ENCODE results near the gene TLE2.

The TLE2 gene

DNA sequence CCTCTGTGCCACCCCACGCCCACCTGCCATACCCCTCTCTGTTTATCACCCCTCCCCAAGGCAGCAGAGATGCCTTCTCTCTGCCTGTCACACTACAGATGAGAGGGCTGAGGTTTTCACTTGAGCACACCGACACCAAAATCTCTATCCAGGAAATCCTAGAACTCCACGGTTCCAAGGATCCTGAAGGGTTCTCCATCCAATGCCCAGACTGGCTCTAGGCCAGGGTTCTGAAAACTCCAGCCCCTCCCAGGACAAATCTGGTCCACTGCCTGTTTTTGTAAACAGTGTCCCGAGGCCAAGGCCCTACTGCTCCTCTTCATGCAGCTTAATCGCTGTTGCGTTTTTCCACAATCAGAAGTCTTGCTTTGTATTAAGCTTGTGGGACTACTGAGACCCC is 20.1 kb downstream of the TLE2 start:
- H3K27me3 ChIP-seq (ENCODE audit: insufficient read depth, low read depth) = peaks cover 85% of the 10 kb centered on the region
- TF ChIP-seq, protein P1, sequence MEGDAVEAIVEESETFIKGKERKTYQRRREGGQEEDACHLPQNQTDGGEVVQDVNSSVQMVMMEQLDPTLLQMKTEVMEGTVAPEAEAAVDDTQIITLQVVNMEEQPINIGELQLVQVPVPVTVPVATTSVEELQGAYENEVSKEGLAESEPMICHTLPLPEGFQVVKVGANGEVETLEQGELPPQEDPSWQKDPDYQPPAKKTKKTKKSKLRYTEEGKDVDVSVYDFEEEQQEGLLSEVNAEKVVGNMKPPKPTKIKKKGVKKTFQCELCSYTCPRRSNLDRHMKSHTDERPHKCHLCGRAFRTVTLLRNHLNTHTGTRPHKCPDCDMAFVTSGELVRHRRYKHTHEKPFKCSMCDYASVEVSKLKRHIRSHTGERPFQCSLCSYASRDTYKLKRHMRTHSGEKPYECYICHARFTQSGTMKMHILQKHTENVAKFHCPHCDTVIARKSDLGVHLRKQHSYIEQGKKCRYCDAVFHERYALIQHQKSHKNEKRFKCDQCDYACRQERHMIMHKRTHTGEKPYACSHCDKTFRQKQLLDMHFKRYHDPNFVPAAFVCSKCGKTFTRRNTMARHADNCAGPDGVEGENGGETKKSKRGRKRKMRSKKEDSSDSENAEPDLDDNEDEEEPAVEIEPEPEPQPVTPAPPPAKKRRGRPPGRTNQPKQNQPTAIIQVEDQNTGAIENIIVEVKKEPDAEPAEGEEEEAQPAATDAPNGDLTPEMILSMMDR (conservative IDR thresholded peaks at IDR 0.05; ENCODE audit: low read depth, low read length) = no peak
- no peaks in the 10 kb centered on the region for H4K20me1 ChIP-seq (ENCODE audit: insufficient read depth)
- no peaks in the 10 kb centered on the region for H3K79me2 ChIP-seq (ENCODE audit: insufficient read depth, low read depth)
- H3K4me2 ChIP-seq = no peak overlapping the region
- H3K4me3 ChIP-seq (IDR thresholded peaks at IDR 0.05; ENCODE audit: insufficient read depth, low read depth, low read length) = no peak overlapping the region
- peaks cover 7% of the 10 kb centered on the region for H3K4me1 ChIP-seq (ENCODE audit: low read depth, poor library complexity, severe bottlenecking)
- H3K27ac ChIP-seq = no peak overlapping the region
- H3K9ac ChIP-seq = no peak overlapping the region
- no peak overlapping the region for H2AFZ ChIP-seq (ENCODE audit: low read depth)
- no peaks in the 10 kb centered on the region for H3K36me3 ChIP-seq (ENCODE audit: insufficient read depth)

DNA sequence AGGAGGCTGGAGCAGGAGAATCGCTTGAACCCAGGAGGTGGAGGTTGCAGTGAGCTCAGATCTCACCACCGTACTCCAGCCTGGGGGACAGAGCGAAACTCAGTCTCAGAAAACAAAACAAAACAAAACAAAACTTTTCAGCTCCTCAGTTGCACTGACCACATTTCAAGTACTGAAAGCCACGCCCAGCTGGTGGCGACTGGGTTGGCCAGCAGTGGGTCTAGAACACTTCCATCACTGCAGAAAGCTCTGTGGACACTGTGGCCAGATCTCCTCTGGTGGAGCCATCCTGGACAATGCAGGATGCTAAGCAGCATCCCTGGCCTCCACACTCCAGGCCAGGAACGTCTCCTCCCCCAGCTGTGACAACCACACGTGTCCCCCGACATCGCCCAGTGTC is 21.1 kb downstream of the TLE2 start:
- Histone ChIP-seq H2AFZ (ENCODE audit: low read depth) (no peak overlapping the region), H3K4me2 (no peak overlapping the region), H3K79me2 (ENCODE audit: insufficient read depth, low read depth) (no peaks in the 10 kb centered on the region), H3K27ac (no peak overlapping the region), H3K4me3 (IDR thresholded peaks at IDR 0.05; ENCODE audit: insufficient read depth, low read depth, low read length) (no peak overlapping the region), H3K4me1 (ENCODE audit: low read depth, poor library complexity, severe bottlenecking) (peaks cover 7% of the 10 kb centered on the region), H3K27me3 (ENCODE audit: insufficient read depth, low read depth) (peaks cover 85% of the 10 kb centered on the region), H4K20me1 (ENCODE audit: insufficient read depth) (no peaks in the 10 kb centered on the region), H3K36me3 (ENCODE audit: insufficient read depth) (no peaks in the 10 kb centered on the region), H3K9ac (no peak overlapping the region)
- TF ChIP-seq, protein P1 (conservative IDR thresholded peaks at IDR 0.05; ENCODE audit: low read depth, low read length) = no peak

DNA sequence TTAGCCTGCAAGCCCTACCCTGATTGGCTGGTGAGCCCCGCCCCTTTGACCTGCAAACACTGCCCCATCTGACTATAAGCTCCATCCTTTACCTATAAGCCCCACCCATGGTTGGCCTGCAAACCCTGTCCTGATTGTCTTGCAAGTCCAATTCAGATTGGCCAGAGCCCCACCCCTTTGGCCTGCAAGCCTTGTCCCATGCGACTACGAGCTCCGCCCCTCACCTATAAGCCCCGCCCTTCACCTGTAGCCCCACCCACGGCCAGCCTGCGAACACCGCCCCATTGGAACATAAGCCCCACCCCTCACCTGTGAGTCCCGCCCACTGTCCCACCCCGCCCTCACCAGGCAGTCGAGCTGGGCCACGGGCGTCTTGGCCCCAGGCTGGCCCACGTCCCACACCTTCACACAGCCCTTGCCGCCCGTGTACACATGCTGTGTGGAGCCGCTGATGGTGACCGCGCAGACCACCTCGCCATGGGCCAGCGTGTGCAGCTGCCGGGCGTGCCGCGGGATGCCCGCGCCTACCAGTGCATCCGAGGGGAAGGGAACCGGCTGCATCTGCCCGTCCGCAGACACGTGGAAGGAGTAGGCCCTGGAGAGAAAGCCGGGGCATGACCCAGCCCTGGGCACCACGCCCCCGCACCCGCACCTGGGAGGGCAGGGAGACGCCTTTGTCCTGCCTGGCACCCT is 22.9 kb downstream of the TLE2 start:
- no peak overlapping the region for H3K4me3 ChIP-seq (IDR thresholded peaks at IDR 0.05; ENCODE audit: insufficient read depth, low read depth, low read length)
- no peaks in the 10 kb centered on the region for H4K20me1 ChIP-seq (ENCODE audit: insufficient read depth)
- no peaks in the 10 kb centered on the region for H3K79me2 ChIP-seq (ENCODE audit: insufficient read depth, low read depth)
- H3K9ac ChIP-seq = no peak overlapping the region
- TF ChIP-seq, protein P1 (conservative IDR thresholded peaks at IDR 0.05; ENCODE audit: low read depth, low read length) = no peak
- H3K4me2 ChIP-seq = no peak overlapping the region
- no peak overlapping the region for H3K27ac ChIP-seq
- no peak overlapping the region for H2AFZ ChIP-seq (ENCODE audit: low read depth)
- H3K4me1 ChIP-seq (ENCODE audit: low read depth, poor library complexity, severe bottlenecking) = peaks cover 7% of the 10 kb centered on the region
- H3K27me3 ChIP-seq (ENCODE audit: insufficient read depth, low read depth) = peaks cover 80% of the 10 kb centered on the region
- H3K36me3 ChIP-seq (ENCODE audit: insufficient read depth) = no peaks in the 10 kb centered on the region

DNA sequence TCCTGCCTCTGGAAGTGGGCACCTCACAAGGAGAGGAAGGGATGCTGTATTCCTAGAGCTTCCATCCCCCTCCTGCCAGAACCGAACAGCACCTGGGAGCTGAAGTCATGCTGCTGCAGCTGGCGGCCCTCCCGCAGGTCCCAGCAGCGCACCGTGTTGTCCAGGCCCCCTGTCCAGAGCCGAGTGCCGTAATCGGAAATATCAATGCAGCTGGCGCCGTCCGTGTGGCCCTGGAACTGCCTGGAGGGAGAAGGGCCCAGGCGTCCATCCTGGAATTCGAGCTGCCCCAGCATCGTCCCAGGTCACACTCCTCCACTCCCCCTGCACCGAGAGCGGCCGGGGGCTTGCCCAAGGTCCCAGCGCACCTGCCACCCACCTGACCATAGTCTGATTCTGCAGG is 23.7 kb downstream of the TLE2 start:
- no peaks in the 10 kb centered on the region for H3K79me2 ChIP-seq (ENCODE audit: insufficient read depth, low read depth)
- H3K9ac ChIP-seq = no peak overlapping the region
- TF ChIP-seq, protein P1 (conservative IDR thresholded peaks at IDR 0.05; ENCODE audit: low read depth, low read length) = no peak

More for the DNA sequence above, 23.7 kb downstream of the TLE2 start:
- peaks cover 7% of the 10 kb centered on the region for H3K4me1 ChIP-seq (ENCODE audit: low read depth, poor library complexity, severe bottlenecking)
- no peaks in the 10 kb centered on the region for H3K36me3 ChIP-seq (ENCODE audit: insufficient read depth)
- H3K4me2 ChIP-seq = no peak overlapping the region
- no peak overlapping the region for H3K4me3 ChIP-seq (IDR thresholded peaks at IDR 0.05; ENCODE audit: insufficient read depth, low read depth, low read length)
- H2AFZ ChIP-seq (ENCODE audit: low read depth) = no peak overlapping the region
- no peak overlapping the region for H3K27ac ChIP-seq
- H3K27me3 ChIP-seq (ENCODE audit: insufficient read depth, low read depth) = peaks cover 80% of the 10 kb centered on the region
- H4K20me1 ChIP-seq (ENCODE audit: insufficient read depth) = no peaks in the 10 kb centered on the region
